Measurements from ENCODE around the gene CACNG3.

Gene CACNG3

DNA sequence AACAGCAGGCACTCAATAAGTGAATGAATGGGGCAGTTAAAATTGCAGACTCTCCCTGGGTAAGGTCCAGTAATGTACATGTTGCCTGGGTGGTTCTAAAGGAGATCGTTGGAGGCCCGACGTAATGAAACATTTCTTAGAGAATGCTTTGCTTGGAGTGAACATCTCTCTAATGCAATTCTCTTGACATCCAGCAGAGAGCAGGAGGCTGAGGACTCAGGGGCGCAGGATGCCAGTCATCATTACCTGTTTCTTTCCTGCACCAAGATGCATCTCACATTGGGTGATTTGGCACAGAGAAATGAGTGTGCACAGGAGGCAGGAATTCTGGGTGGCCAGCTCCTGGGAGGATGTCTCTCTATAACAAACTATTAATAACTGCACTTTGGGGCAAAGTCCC, 152.9 kb downstream of the CACNG3 start:
- no peaks in the 10 kb centered on the region for H3K36me3 ChIP-seq (ENCODE audit: insufficient read depth, low read length)
- no peak overlapping the region for H3K27ac ChIP-seq
- TF ChIP-seq FOXP2 (optimal IDR thresholded peaks at IDR 0.05; ENCODE audit: control extremely low read depth, extremely low read length, insufficient read depth) (no peak), EZH2 (IDR thresholded peaks at IDR 0.05) (no peak), POLR2AphosphoS5 (IDR thresholded peaks at IDR 0.05; ENCODE audit: borderline replicate concordance, low read depth, low read length) (no peak)
- no peak overlapping the region for H3K4me3 ChIP-seq
- no peak for DNase-seq (ENCODE audit: low read depth, low spot score)
- no peaks in the 10 kb centered on the region for H3K9me3 ChIP-seq (ENCODE audit: low read depth, low read length)
- H3K9ac ChIP-seq (ENCODE audit: insufficient read length) = no peak overlapping the region
